H1 (cell line): ENCODE data around the gene UBE2H. TPM values are rescaled to one million over a fixed set of nuclear protein-coding genes. Genes with fewer than 3 reads are reported as not detected.

ENCODE experiments used
- BACH1 ChIP-seq: IDR thresholded peaks from 2 replicates; pipeline ENCODE4 v1.6.1; 2012; ENCODE audit warnings: low read length, improper control_type of control experiment
- CBX5 ChIP-seq: fragments of 300-800, 300-1000 bp; sonication (generic); IDR thresholded peaks from 2 replicates; pipeline ENCODE4 v1.7.1; 2016; ENCODE audit warnings: antibody characterized with exemption, low read length, low read depth
- CBX8 ChIP-seq: fragments of 300-800, 300-1000 bp; sonication (generic); IDR thresholded peaks from 2 replicates; pipeline ENCODE4 v1.7.1; 2016; ENCODE audit warnings: low read depth, low read length, borderline replicate concordance
- CEBPB ChIP-seq: IDR thresholded peaks from 2 replicates; pipeline ENCODE4 v1.6.1; 2012; ENCODE audit warnings: low read depth, low read length
- CHD1 ChIP-seq: IDR thresholded peaks from 2 replicates; pipeline ENCODE4 v1.6.1; 2012; ENCODE audit warnings: low read depth, low read length, improper control_type of control experiment
- EP300 ChIP-seq, 2 experiments: IDR thresholded peaks; 1 replicate in 1 of 2; 2 replicates in 1 of 2; pipeline ENCODE4 v1.6.1; 2011 to 2012; ENCODE audit warnings: low read depth in 2 of 2, low read length in 2 of 2, mild to moderate bottlenecking in 2 of 2, borderline replicate concordance in 1 of 2, inconsistent platforms in 1 of 2, moderate library complexity in 1 of 2
- FOSL1 ChIP-seq: IDR thresholded peaks from 2 replicates; pipeline ENCODE4 v1.6.1; 2011; ENCODE audit warnings: mild to moderate bottlenecking, low read depth, low read length, moderate library complexity; ENCODE audit not compliant: insufficient read depth
- GABPA ChIP-seq: IDR thresholded peaks from 2 replicates; pipeline ENCODE4 v1.6.1; 2011; ENCODE audit warnings: mild to moderate bottlenecking, low read length, moderate library complexity, borderline replicate concordance; ENCODE audit not compliant: insufficient read depth
- HDAC2 ChIP-seq, 2 experiments: fragments of 300-600 bp in 1 of 2; sonication (generic) in 1 of 2; IDR thresholded peaks; 2 replicates each; pipeline ENCODE4 v1.6.1; 2011 to 2012; ENCODE audit warnings: low read depth in 2 of 2, low read length in 2 of 2, mild to moderate bottlenecking in 2 of 2, moderate library complexity in 2 of 2, borderline replicate concordance in 1 of 2, inconsistent platforms in 1 of 2
- KDM1A ChIP-seq: fragments of 200-600, 300-600 bp; sonication (generic); IDR thresholded peaks from 2 replicates; pipeline ENCODE4 v1.7.1; 2016; ENCODE audit warnings: mild to moderate bottlenecking, low read length, borderline replicate concordance
- KDM4A ChIP-seq: IDR thresholded peaks from one replicate; pipeline ENCODE4 v1.7.1; 2012; ENCODE audit warnings: low read depth, mild to moderate bottlenecking, moderate library complexity, low read length, inconsistent platforms; ENCODE audit not compliant: severe bottlenecking
- NRF1 ChIP-seq: IDR thresholded peaks from 2 replicates; pipeline ENCODE4 v1.6.1; 2011; ENCODE audit warnings: mild to moderate bottlenecking, low read depth, low read length, improper control_type of control experiment
- RAD21 ChIP-seq, 2 experiments: IDR thresholded peaks in 1 of 2; conservative IDR thresholded peaks in 1 of 2; 2 replicates each; pipeline ENCODE4 v1.6.1; 2011; ENCODE audit warnings: low read depth in 2 of 2, low read length in 2 of 2, improper control_type of control experiment in 1 of 2, inconsistent platforms in 1 of 2, mild to moderate bottlenecking in 1 of 2, moderate library complexity in 1 of 2
- RFX5 ChIP-seq: IDR thresholded peaks from 2 replicates; pipeline ENCODE4 v1.6.1; 2011; ENCODE audit warnings: low read depth, low read length, improper control_type of control experiment, borderline replicate concordance
- RXRA ChIP-seq: IDR thresholded peaks from 2 replicates; pipeline ENCODE4 v1.6.1; 2011; ENCODE audit warnings: low read depth, mild to moderate bottlenecking, low read length, moderate library complexity; ENCODE audit not compliant: insufficient read depth
- SIN3A ChIP-seq, 2 experiments: IDR thresholded peaks in 1 of 2; conservative IDR thresholded peaks in 1 of 2; 2 replicates each; pipeline ENCODE4 v1.6.1; 2011 to 2012; ENCODE audit warnings: low read length in 2 of 2, improper control_type of control experiment in 1 of 2, low read depth in 1 of 2, mild to moderate bottlenecking in 1 of 2
- SRF ChIP-seq: IDR thresholded peaks from 2 replicates; pipeline ENCODE4 v1.6.1; 2011; ENCODE audit warnings: mild to moderate bottlenecking, low read depth, low read length, moderate library complexity
- TAF1 ChIP-seq: IDR thresholded peaks from 2 replicates; pipeline ENCODE4 v1.6.1; 2011; ENCODE audit warnings: mild to moderate bottlenecking, low read depth, low read length
- TEAD4 ChIP-seq: IDR thresholded peaks from 2 replicates; pipeline ENCODE4 v1.6.1; 2012; ENCODE audit warnings: low read depth, low read length, inconsistent platforms, mixed read lengths
- ZNF274 ChIP-seq: IDR thresholded peaks from 2 replicates; pipeline ENCODE4 v1.7.0; 2012; ENCODE audit warnings: low read length, borderline replicate concordance; ENCODE audit errors: extremely low read depth
- polyA plus RNA-seq, 7 experiments: library from polyadenylated mRNA; depleted of rRNA in 3 of 7; stranded (reverse) in 5 of 7; unstranded in 2 of 7; fragments of >200 nt in 5 of 7; fragments of 200-250 nt in 2 of 7; gene quantifications; 1 replicate in 5 of 7; 2 replicates in 1 of 7; 4 replicates in 1 of 7; pipeline versions ENCODE4 v1.2.1 to v1.2.3, GENCODE V29; 2011 to 2013; ENCODE audit warnings: missing spikeins in 2 of 7, mixed read lengths in 2 of 7
- total RNA-seq: library from RNA; stranded (reverse); fragmentation: NEBNext Ultra II Directional; extraction: Animal tissue kit (Norgen Biotek cat#: 25700); gene quantifications from 2 replicates; pipeline ENCODE4 v1.2.1, GENCODE V29; 2021
- TF ChIP-seq, protein P1 (sequence below), 3 experiments: IDR thresholded peaks; 1 replicate in 2 of 3; 2 replicates in 1 of 3; pipeline versions ENCODE4 v1.5.1 to v1.6.1; 2011; ENCODE audit warnings: low read length in 3 of 3, mild to moderate bottlenecking in 3 of 3, inconsistent platforms in 2 of 3, low read depth in 1 of 3, moderate library complexity in 1 of 3; ENCODE audit not compliant: insufficient read depth in 1 of 3; ENCODE audit errors: control extremely low read depth in 1 of 3

UBE2H gene
- total and polyA plus RNA-seq, 2 of the 8 experiments (the other 6 are each of a cell fraction or from before 2014, with no cell fraction given), result 30.6 to 62.2 TPM

DNA sequence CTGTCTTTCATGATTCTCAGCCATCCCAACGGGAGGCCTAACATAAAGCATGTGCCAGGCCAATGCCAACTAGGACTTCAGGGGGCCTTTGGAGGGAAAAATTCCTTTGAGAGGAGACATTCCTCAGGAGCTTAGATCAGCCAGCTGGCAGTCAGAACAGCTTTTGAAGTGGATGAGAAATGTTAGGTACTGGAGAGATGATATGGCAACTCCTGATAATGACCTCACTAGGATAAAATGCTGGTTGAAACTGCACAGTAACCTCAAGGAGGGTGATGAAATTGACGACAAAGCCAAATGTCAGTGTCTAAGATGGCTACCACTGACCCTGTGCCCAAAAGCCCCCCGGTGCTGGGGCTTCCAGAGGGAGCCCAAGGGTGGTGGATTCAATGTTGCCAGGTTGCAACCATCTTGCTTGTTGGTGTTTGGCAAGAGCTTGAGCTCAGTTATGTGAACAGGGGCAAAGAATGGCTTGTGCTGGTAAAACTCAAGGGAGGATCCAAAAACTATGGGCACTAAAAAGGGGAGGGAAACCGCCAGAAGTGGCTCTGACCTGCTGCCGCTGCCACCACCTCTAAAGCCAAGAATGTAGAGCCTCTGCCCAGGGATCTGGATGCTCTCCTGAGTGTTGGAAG lies 121.2 kb downstream of the UBE2H start (continued):
- TF ChIP-seq TEAD4 (peak; percentile 46; the same call in 1 of the 2 replicates), NRF1 (no peak), TAF1 (no peak), RFX5 (no peak), KDM1A (no peak), SRF (no peak), RXRA (no peak), GABPA (no peak), HDAC2 (IDR thresholded peaks at IDR 0.05; ENCODE audit: borderline replicate concordance in 1 of 2, low read depth in 2 of 2, low read length in 2 of 2) (no peak), KDM4A (no peak), CHD1 (no peak), RAD21 (IDR thresholded peaks at IDR 0.05 in 1 of 2, conservative IDR thresholded peaks at IDR 0.05 in 1 of 2; ENCODE audit: low read depth in 2 of 2, low read length in 2 of 2) (no peak), BACH1 (no peak; the same call in 1 of the 2 replicates), ZNF274 (no peak), FOSL1 (no peak), CEBPB (0 out of 2 replicates have a peak, but pooled peaks have one; percentile 51), CBX5 (no peak), CBX8 (no peak), SIN3A (conservative IDR thresholded peaks at IDR 0.05 in 1 of 2, IDR thresholded peaks at IDR 0.05 in 1 of 2; ENCODE audit: low read depth in 1 of 2, low read length in 2 of 2) (0 out of 4 replicates have a peak, but pooled peaks of 1 of the 2 experiments have one; percentile 71), EP300 (IDR thresholded peaks at IDR 0.05; ENCODE audit: borderline replicate concordance in 1 of 2, low read depth in 2 of 2, low read length in 2 of 2) (no peak)
- TF ChIP-seq, protein P1, sequence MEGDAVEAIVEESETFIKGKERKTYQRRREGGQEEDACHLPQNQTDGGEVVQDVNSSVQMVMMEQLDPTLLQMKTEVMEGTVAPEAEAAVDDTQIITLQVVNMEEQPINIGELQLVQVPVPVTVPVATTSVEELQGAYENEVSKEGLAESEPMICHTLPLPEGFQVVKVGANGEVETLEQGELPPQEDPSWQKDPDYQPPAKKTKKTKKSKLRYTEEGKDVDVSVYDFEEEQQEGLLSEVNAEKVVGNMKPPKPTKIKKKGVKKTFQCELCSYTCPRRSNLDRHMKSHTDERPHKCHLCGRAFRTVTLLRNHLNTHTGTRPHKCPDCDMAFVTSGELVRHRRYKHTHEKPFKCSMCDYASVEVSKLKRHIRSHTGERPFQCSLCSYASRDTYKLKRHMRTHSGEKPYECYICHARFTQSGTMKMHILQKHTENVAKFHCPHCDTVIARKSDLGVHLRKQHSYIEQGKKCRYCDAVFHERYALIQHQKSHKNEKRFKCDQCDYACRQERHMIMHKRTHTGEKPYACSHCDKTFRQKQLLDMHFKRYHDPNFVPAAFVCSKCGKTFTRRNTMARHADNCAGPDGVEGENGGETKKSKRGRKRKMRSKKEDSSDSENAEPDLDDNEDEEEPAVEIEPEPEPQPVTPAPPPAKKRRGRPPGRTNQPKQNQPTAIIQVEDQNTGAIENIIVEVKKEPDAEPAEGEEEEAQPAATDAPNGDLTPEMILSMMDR (IDR thresholded peaks at IDR 0.05; ENCODE audit: control extremely low read depth in 1 of 3, insufficient read depth in 1 of 3, low read depth in 1 of 3, low read length in 3 of 3), result no peak
